Loucy (cell line): Measurements from ENCODE around the gene KLC4.

ENCODE experiments used
- CTCF ChIP-seq: fragments of 200-600 bp; sonication (generic); conservative IDR thresholded peaks from 2 replicates; pipeline ENCODE4 v1.5.1; 2014; ENCODE audit warnings: mild to moderate bottlenecking, antibody characterized with exemption, low read length
- EZH2phosphoT487 ChIP-seq: fragments of 200-600 bp; IDR thresholded peaks from 2 replicates; pipeline ENCODE4 v1.6.1; 2018; ENCODE audit warnings: antibody characterized with exemption, mild to moderate bottlenecking, moderate library complexity, borderline replicate concordance

- TF ChIP-seq CTCF: no peak
- TF ChIP-seq EZH2phosphoT487: no peak
These were observed 33.2 kb downstream of the KLC4 start for GRCh38 chr6:43092635-43093034.
